Measurements from ENCODE around the gene MLPH.

The MLPH gene

DNA sequence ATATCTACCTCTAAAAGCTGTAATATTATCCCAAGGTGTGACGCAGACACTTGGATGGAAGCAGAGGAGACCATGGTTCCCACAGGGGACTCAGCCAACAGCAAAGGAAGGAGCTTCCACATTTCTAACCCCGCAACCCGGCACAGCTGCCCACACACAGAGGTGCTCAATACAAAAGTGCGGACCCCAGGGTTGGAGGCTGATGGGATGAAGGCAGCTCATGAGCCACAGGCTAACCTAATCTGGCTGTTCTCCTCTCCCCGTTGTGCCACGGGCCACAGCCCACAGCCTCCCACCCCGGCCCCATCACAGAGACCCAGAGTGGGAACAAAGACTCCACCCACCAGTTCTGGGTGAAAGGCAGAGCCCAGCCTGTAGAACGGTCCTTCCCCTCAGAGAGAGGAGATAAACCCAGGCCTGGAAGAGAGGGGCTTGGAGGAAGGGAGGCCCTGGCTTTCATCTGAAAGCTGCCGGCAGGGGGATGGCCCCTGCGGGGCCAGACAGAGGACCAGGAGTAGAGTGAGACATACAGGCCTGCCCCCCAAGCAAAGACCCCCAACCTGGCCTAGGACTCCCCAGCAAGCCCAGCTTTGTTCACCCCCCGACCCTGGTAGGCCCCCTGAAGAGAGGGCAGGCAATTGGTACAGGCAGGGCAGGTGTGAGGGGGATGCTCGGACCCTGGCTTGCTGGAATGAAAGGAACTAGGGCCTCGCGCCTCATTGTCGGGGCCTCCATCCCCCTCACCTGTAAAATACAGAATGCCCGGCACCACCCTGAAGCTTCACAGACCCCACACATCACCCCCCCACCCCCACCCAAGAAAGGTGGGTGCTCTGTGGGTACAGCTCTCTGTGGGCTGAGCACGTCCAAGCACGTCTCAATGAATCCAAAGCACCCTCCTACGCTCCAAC, 96.6 kb downstream of the MLPH start:
- no peak for DNase-seq (ENCODE audit: low read depth in 2 of 2)
- TF ChIP-seq, protein P1, sequence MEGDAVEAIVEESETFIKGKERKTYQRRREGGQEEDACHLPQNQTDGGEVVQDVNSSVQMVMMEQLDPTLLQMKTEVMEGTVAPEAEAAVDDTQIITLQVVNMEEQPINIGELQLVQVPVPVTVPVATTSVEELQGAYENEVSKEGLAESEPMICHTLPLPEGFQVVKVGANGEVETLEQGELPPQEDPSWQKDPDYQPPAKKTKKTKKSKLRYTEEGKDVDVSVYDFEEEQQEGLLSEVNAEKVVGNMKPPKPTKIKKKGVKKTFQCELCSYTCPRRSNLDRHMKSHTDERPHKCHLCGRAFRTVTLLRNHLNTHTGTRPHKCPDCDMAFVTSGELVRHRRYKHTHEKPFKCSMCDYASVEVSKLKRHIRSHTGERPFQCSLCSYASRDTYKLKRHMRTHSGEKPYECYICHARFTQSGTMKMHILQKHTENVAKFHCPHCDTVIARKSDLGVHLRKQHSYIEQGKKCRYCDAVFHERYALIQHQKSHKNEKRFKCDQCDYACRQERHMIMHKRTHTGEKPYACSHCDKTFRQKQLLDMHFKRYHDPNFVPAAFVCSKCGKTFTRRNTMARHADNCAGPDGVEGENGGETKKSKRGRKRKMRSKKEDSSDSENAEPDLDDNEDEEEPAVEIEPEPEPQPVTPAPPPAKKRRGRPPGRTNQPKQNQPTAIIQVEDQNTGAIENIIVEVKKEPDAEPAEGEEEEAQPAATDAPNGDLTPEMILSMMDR (IDR thresholded peaks at IDR 0.05; ENCODE audit: low read depth, low read length), result no peak
- no peak overlapping the region for H3K4me3 ChIP-seq (replicated peaks in 1 of 2; ENCODE audit: low read depth in 2 of 2, low read length in 2 of 2)

DNA sequence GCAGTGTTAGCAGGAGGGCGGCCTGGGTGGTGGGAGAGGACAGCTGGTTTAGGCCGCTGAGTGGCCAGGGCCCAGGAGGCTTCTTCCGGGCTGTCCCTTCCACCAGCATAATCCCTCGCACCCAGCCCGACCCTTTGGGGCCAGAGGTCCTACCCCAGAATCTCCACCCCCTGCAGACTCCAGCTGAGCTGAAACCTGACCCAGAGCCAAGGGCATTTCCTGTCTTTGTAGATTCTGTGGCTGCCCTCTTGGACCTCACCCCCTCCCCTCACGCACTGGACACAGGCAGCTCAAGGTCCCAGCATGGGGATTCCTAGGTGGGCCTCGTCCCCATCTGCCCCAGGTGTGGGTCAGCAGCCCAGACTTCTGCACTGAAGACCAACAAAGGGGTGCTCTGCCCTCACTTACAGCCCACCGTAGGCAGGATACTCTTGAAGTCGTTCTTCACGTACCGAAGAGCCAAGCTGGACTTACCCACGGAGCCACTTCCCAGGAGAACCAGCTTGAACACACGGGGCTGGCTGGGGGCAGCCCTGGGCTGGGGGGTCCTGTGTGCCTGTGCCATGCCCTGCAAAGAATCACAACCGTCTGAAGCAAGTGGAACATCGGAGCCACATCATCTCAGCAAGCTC, 98.7 kb downstream of the MLPH start:
- no peak overlapping the region for H3K4me3 ChIP-seq (replicated peaks in 1 of 2; ENCODE audit: low read depth in 2 of 2, low read length in 2 of 2)
- DNase-seq (ENCODE audit: low read depth in 2 of 2), result no peak
- TF ChIP-seq, protein P1 (IDR thresholded peaks at IDR 0.05; ENCODE audit: low read depth, low read length), result no peak

DNA sequence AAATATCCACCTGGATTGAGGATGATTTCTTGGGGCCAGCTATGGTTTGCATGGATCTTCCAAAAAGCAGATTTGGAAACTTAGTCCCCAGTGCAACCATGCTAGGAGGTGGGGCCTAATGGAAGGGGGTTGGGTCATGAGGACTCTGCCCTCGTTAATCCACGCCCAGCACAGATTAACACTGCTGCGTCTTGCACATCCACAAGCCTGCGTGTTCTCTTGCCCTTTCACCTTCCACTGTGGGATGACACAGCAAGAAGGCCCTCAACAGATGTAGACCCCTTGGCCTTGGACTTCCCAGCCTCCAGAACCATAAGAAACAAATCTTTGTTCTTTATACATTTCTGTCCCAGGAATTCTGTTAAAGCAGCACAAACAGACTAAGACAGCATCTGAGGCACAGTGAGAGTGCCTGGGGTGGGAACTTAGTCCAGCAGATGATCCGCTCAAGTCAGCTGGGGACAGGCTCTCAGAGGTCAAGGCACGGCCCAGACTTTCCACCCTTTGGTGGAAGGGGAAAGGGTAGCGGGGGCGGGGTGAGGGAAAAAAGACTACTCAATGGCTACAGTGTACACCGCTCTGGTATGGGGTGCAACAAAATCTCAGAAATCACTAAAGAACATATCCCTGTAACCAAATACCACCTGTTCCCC, 101.1 kb downstream of the MLPH start:
- TF ChIP-seq, protein P1 (IDR thresholded peaks at IDR 0.05; ENCODE audit: low read depth, low read length), result no peak
- no peak overlapping the region for H3K4me3 ChIP-seq (replicated peaks in 1 of 2; ENCODE audit: low read depth in 2 of 2, low read length in 2 of 2)
- DNase-seq (ENCODE audit: low read depth in 2 of 2), result no peak

DNA sequence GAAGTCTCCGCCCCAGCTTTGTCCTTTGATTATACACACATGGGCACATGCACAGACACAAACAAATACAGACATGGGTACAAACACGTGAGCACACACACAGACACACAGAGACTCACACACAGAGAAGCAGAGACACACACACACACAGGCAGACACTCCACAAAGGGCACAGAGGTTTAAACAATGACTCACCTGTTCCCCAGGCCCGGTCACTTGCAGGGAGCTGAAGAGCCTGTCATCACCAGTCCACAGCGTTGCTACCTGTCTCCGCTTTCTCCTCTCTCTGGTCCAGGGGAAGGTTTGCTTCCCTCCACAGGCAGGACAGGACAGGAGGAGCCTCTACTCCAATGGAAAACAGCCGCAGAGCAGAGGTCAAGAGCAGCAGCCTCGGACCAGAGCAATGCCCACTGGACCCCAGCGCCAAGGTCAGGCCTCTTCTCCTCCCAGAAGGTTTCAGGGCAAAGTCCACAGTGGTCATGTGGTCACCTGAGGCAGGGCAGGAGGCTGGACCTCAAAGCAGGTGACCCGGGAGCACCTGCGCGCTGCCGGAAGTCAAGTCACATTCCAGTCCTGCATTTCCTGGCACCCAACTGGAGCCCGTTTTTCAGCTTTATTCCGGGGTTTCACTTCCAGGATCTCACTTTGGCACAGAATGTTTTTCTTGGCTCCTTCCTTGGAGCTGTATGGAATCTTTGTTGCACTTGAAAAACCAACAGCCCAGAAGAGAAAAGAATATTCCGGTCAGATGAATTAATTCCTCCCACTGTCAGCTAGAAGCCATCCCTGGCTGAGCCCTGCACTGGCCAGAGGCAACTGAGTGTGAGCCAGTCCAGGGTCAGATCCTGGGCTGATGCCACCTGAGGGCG, 103.5 kb downstream of the MLPH start, which contains the start of gene RAB17:
TSS of gene RAB17 (minus strand) at position 463 of the 869 bp plus-strand sequence. CDS start 4,580 bp downstream, outside the sequence.
- H3K4me3 ChIP-seq (replicated peaks in 1 of 2; ENCODE audit: low read depth in 2 of 2, low read length in 2 of 2), result no peak within 1 kb of the TSS
- peak; percentile 43 to 52 for DNase-seq (ENCODE audit: low read depth in 2 of 2)
- TF ChIP-seq, protein P1 (IDR thresholded peaks at IDR 0.05; ENCODE audit: low read depth, low read length), result no peak

DNA sequence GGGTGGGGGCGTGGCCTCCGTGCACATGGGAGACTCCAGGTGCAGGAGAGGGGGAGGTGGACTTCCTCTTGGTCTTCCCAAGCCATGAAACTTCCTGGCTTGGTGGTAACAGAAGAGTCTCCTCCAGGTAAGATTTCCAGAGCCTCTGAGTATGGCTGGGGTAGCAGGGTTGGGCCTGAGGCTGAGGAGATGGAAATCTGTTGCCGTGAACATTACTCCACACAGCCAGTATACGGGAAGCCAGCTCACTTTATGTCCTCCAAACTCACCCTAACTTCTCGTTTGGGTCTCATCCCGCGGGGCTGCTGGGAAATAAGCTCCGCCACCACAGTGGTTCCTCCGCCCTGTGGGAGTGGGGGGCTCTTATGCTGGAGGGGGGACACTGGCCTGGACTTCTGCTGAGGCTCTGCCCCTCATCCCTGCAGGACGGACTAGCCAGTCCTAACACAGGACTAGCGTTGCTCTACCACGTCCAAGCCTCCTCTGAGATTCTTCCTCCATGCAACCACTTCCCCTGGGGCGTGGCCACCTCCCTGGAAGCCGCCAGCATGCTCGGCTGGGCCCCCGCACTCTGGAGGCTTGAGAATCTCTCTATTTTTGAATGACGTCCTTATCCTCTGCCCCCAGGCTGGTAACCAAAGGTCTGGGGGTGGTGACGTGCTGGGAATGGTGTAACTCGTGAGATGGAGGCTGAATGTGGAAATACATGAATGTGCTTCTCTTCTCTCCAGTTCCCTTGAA, 104.3 kb downstream of the MLPH start:
- no peak overlapping the region for H3K4me3 ChIP-seq (replicated peaks in 1 of 2; ENCODE audit: low read depth in 2 of 2, low read length in 2 of 2)
- DNase-seq (ENCODE audit: low read depth in 2 of 2), result peak in 1 of 2 donors; percentile 61
- TF ChIP-seq, protein P1 (IDR thresholded peaks at IDR 0.05; ENCODE audit: low read depth, low read length), result no peak

Measured in cardiac fibroblast (primary cell).